Measurements from ENCODE around the gene OR56A4.

OR56A4 gene

DNA sequence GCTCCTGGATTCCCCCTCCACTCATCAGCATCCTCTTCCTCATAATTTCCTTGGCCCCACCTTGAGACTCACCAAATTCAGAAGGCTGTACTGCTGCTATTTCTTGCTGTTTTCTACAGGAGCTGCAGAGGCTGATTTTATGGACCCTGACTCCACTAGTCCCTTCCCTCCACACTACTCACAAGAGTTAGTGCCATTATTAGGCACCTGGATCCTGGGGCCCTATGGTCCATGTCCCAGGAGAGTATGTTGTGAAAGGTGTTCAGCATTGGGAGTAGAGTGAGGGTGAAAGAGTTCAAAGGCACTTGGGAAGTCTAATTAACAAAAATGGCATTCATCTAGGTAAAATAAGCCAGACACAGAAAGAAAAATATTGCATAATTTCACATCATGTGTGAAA lies at the start of gene OR56A4:
OR56A4 (minus strand) TSS at position 101 of the 400 bp plus-strand sequence. CDS start 3,954 bp downstream, outside the sequence.
- in situ Hi-C loops (cut with MboI; ENCODE audit: low sequenced_read_pairs), result no loop called here

GRCh38 chr11:6055569-6055968 lies 48.8 kb upstream of the OR56A4 start:
- in situ Hi-C loops (cut with MboI; ENCODE audit: low sequenced_read_pairs), result no loop called here

GRCh38 chr11:6052374-6052773 lies 45.6 kb upstream of the OR56A4 start:
- in situ Hi-C loops (cut with MboI; ENCODE audit: low sequenced_read_pairs), result no loop called here

GRCh38 chr11:6040874-6041273 lies 34.1 kb upstream of the OR56A4 start:
- in situ Hi-C loops (cut with MboI; ENCODE audit: low sequenced_read_pairs), result no loop called here

GRCh38 chr11:6030708-6031405 lies 24.1 kb upstream of the OR56A4 start, which contains the start of gene OR56A1:
TSS of gene OR56A1 (minus strand) at chr11:6030758. CDS start at chr11:6027692, 3,066 bp downstream.
- in situ Hi-C loops (cut with MboI; ENCODE audit: low sequenced_read_pairs), result no loop called here

DNA sequence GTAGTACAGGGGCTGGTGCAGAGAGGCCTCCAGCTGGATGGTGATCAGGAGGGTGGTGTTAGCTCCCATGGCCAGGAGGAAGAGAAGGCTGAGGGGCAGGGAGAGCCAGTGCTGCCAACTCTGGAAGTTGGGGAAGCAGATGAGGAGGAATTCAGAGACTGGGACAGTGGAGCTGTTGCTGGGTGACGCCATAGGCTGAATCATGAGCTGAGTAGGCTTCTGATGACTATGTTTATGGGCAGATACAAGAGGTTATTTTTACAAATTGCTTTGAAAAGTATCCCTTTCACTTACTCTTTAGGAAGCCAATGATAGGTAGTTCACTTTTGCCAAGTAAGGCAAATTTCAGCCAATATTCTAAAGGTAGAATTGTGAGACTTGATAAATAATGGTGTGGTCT lies 20.8 kb upstream of the OR56A4 start:
- in situ Hi-C loops (cut with MboI; ENCODE audit: low sequenced_read_pairs), result loop anchor here (10.0 kb wide), 1 partner anchor 287 kb away; no protein-coding TSS in a partner anchor

- in situ Hi-C loops (cut with MboI; ENCODE audit: low sequenced_read_pairs), result loop anchor here (10.0 kb wide), 1 partner anchor 290 kb away; no protein-coding TSS in a partner anchor
These were observed 18.3 kb upstream of the OR56A4 start for GRCh38 chr11:6025056-6025455.

DNA sequence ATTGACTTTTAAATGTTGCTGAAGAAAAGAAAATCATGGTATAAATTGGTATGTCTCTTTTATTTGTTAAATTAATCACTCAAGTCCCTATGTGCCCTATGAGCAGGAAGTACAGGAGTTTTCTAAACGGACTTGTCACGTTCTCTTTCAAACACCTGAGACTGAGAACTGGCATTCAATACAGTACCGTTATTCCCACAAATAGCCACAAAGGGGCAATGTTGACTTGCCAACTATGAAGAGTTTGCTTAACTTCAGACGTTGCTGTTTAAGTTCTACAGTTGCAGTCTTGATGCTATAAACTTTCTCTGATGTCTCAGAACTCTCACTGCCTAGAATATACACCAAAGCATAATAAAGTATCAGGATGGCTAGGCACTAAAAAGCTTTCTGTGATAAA lies 16.2 kb upstream of the OR56A4 start:
- in situ Hi-C loops (cut with MboI; ENCODE audit: low sequenced_read_pairs), result loop anchor here (10.0 kb wide), 1 partner anchor 292 kb away; no protein-coding TSS in a partner anchor

DNA sequence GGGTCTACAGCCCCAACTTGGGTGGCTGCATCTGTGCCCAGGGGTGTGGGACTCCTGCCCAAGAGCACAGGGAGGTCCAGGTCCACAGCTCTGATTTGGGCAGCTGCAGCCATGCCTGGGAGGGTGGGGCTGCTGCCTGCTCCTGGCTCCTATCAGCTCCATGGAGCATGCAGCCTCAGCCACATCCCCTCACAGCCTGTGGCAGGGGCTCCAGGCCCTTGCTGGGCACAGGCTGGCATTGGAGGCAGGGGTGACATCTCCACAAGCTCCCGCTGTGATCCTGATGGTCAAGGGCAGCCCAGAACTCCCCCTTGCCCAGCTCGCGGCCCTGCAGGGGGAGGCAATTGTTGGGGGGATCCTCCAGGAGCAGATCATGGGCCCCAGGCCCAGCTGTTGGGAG lies 6.3 kb upstream of the OR56A4 start:
- in situ Hi-C loops (cut with MboI; ENCODE audit: low sequenced_read_pairs), result no loop called here

DNA sequence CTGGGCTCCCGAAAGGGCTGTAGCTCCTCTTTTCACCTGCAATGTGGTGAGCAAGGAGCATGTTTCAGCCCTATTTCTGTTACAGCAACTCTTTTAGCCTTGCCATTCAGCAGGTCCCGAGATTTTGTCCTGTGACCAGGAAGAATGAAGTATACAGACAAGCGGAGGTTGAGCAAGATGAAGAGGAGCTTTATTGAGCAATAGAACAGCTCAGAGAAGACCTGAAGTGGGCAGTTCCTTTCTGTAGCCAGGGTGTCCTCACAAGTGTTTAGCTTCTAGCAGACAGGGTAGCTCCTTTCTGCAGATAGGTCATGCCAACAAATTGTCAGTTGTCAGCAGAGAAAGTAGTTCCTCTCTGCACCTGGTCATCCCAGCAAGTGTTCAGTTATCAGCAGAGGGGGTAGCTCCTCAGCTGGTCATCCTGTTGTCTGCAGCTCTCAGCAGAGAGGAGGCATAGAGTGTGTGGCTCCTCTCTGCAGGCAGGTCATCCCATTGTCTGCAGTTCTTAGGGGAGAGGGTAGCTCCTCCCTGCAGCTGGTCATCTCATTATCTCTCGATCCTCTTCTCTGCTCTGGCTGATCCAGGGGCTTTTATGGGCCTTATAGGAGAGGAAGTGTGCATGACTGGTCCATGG lies 5.4 kb upstream of the OR56A4 start:
- in situ Hi-C loops (cut with MboI; ENCODE audit: low sequenced_read_pairs), result no loop called here

DNA sequence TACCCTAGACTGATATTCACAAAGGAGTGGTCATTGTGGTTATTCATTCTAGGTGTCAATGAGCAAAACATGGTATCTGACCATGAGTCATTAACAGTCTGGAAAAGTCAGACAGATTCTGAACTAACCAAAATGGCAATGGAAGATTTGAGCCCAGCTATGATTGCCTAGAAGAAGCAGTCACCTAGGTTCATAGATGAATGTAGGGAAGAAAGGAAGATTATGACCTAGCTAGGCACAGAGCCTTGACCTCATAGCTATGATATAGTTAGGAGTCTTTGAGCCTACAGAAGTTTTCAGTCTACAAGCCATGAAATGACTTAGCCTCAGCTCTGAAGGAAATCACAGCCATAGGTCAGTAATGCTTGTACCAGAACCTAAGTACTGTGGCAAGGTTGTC lies 351 bp downstream of the OR56A4 start:
- in situ Hi-C loops (cut with MboI; ENCODE audit: low sequenced_read_pairs), result no loop called here

GRCh38 chr11:6002202-6002699 lies 4.5 kb downstream of the OR56A4 start:
- in situ Hi-C loops (cut with MboI; ENCODE audit: low sequenced_read_pairs), result no loop called here

DNA sequence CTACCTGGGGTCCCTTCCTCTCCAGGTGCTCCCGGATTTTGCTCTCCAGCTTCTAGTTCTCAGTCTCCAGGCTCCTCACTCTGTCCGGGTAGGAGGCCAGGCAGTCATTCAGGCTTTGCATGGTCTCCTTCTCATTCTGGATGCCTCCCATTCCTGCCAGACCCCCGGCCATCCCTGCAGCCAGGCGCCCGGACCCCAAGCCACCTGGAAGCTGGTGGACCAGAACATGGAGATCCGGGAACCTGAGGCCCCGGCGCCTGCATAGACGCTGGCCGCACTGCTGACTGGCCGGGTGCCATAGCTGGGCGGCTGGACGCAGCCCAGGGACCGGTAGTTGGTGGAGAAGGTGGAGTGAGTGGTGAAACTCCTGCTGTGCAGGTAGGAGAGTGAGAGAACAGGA lies 12.0 kb downstream of the OR56A4 start:
- in situ Hi-C loops (cut with MboI; ENCODE audit: low sequenced_read_pairs), result no loop called here

DNA sequence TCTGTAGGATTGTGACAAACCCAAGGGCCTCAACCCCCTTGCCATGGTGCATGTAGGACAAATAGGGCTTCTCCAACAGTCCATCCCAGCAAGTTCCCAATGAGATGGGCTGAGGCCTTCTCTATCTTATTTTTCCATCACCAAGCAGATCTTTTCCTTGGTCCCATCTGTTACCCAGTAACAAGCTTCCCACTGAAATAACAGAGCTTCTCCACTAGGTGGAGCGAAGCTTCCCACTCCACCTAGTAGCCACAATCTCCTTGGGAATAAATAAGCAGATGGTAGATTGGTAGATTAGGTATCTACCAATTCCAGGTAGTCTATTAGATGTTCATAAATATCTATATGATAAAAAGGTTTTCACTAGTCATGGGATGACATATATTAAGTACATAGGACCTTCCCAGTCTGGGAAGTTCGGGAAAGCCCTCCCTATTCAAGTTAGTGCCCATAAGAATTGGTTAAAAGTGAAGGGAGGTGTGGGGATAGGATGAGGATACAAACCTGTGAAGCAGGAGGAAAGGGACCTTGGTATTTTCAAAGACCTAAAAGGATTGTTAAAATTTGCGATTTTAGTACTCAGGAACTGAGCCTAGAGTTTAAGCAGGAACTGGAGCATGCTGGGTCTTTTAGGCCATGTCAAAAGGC lies 14.0 kb downstream of the OR56A4 start:
- in situ Hi-C loops (cut with MboI; ENCODE audit: low sequenced_read_pairs), result no loop called here

DNA sequence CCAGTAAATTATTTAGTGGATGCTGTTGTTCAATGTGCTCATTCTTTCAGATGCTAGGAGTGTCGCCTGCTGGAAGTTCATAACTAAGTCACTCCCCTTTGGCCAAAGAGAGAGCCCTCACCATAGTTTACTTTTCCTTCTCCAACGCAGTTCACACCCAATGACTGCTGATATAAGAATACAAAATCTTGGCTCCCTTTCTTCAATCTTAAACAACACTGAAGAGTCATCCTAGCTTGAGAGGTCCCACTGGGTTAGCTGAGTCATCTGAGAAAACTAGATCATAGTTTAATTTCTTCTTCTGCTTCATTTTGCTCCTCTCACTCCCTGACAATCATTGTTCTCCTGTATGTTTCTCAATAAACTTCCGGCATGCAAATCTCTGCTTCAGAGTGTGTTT lies 14.6 kb downstream of the OR56A4 start:
- in situ Hi-C loops (cut with MboI; ENCODE audit: low sequenced_read_pairs), result no loop called here

GRCh38 chr11:5989203-5989602 lies 17.5 kb downstream of the OR56A4 start:
- in situ Hi-C loops (cut with MboI; ENCODE audit: low sequenced_read_pairs), result no loop called here

DNA sequence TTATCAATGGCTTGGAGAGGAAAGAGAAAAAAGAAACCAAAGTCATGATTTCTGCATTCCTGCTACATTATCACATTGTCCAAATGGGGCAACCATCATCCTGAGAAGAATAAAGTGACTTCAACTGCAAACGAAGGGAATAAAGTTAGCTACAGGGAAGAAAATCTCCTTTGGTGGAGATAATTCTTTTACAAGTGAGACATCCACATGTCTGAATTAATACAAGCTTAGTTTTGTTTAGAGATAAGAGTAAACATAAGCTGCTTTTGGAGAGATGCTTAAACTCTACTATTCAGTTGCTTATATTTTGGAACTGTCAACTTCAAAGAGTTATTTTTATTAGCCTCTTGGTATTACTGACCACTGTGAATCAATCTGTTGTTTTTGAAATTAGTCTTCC lies 19.9 kb downstream of the OR56A4 start, which contains the start of gene OR52L1:
OR52L1 (minus strand) TSS at position 101 of the 400 bp plus-strand sequence; CDS start at position 46, 55 bp downstream.
- in situ Hi-C loops (cut with MboI; ENCODE audit: low sequenced_read_pairs), result no loop called here

- in situ Hi-C loops (cut with MboI; ENCODE audit: low sequenced_read_pairs), result no loop called here
These were observed 23.3 kb downstream of the OR56A4 start for GRCh38 chr11:5983443-5983842.

GRCh38 chr11:5973530-5973929 lies 33.2 kb downstream of the OR56A4 start:
- in situ Hi-C loops (cut with MboI; ENCODE audit: low sequenced_read_pairs), result no loop called here

DNA sequence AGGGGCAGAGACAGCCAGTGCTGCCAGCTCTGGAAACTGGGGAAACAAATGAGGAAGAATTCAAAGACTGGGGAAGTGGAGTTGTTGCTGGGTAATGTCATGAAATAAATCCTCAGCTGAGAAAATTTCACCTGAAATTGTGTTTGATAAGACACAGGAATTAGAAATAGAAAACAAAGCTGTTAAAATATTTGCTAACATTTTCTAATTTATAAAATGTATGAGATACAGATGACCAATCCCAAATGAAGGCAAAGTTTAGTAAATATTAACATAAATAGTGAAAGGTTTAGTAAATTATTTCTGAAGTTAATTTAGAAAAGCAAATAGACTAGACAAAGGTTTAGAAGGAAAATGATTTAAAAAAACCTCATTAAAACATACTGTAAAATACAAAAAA lies 38.4 kb downstream of the OR56A4 start, which contains the start of gene OR56A5:
OR56A5 (minus strand) TSS at position 101 of the 400 bp plus-strand sequence; CDS start at position 101, 0 bp downstream.
- in situ Hi-C loops (cut with MboI; ENCODE audit: low sequenced_read_pairs), result no loop called here

- in situ Hi-C loops (cut with MboI; ENCODE audit: low sequenced_read_pairs), result no loop called here
These were observed 39.0 kb downstream of the OR56A4 start for GRCh38 chr11:5967708-5968107.
